ENCODE results near the gene RNF133.

DNA sequence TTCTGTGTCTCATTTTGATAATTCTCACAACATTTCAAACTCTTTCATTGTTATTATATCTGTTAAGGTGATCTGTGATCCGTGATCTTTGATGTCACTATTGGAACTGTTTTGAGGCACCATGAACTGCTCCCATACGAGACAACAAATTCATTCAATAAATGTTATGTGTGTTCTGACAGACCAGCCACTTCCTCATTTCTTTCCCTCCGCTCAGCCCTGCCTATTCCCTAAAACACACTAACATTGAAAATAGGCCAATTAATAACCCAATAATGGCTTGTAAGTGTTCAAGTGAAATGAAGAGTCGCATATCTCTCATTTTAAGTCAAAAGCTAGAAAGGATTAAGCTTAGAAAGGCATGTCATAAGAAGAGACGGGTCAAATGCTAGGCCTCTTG is 45.2 kb downstream of the RNF133 start:
- no peak for TF ChIP-seq CTCF (optimal IDR thresholded peaks at IDR 0.05 in 1 of 3, IDR thresholded peaks at IDR 0.05 in 1 of 3, conservative IDR thresholded peaks at IDR 0.05 in 1 of 3; ENCODE audit: extremely low read depth in 1 of 3, insufficient read depth in 2 of 3, low read length in 3 of 3)
- no peak for TF ChIP-seq EZH2 (IDR thresholded peaks at IDR 0.05; ENCODE audit: low read length)

Measured in keratinocyte (primary cell).